GM19238 (cell line): ENCODE results near the gene MRPL49.

ENCODE experiments used
- DNase-seq: peaks from one replicate; pipeline ENCODE4 v3.0.0; 2011; ENCODE audit warnings: low spot score; ENCODE audit not compliant: insufficient read length

The MRPL49 gene

DNA sequence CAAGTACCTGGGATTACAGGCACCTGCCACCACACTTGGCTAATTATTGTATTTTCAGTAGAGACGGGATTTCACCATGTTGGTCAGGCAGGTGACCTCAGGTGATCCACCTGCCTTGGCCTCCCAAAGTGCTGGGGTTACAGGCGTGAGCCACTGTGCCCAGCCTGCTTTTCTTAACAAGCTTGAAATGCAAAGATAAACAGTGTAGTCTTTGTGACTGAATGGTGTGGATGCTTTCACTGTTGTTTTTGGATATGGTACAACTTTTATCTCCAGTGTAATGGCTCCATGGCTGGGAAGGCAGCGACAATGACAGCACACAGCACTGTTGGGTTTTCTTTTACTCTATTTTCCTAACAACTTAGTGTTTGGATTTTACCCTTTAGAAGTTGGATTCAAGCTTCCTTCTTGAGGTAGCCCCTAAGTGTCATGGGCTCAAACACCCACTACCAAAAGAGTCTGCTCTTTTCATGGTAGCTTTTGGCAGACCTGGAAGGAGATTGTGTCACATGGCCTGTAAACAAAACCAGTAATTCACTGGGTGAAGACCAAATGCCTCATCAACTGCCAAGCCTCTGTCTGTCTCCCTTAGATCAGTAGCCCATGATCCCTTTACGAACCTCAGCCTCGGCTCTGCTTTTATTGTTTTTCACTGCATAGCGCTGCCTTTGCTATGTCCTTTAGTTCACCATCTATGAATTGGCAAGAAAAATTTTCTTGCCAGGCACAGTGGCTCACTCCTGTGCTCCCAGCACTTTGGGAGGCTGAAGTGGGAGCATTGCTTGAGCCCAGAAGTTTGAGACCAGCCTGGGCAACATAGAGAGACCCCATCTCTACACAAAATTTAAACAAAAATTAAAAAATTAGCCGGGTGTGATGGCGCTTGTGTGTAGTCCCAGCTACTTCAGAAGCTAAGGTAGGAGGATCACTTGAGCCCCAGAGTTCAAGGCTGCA is 19.7 kb upstream of the MRPL49 start:
- DNase-seq = no peak

DNA sequence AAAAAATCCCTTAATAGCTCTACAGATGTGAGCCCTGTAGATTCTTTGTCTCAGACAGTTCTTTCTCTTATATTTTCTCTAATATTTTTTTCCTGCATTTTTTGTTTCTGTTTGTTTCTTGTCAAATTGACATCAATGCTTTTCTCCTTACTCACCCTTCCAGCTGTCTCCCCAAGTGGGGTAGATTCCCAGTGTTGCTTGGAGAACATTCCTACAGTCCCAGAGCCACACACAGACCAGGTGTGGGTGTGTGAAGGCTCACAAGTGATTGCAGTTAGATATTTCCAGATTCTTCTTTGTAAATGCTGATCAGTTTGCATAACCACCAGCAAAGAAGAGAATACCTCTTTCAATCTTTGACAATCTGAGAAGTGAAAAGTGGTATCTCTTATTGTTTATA is 18.6 kb upstream of the MRPL49 start:
- DNase-seq = no peak

DNA sequence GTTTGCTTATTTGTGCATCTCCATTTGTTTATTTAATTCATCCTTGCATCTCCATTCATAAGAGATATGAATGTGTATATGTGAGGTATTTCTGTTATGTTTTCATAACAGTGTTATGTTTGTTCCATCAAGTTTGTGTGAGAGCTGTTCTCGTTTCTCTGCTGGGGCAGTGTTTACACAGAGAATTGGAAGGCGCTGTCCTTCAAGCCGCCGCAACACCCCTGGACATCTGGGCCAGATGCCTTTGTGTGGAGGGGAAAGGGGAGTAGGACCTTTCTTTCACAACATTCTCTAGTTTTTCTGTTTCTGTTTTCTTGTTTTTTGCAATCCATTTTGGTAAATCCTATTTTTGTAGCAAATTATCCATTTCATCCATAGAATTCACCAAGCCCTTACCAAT is 17.5 kb upstream of the MRPL49 start:
- DNase-seq = no peak

DNA sequence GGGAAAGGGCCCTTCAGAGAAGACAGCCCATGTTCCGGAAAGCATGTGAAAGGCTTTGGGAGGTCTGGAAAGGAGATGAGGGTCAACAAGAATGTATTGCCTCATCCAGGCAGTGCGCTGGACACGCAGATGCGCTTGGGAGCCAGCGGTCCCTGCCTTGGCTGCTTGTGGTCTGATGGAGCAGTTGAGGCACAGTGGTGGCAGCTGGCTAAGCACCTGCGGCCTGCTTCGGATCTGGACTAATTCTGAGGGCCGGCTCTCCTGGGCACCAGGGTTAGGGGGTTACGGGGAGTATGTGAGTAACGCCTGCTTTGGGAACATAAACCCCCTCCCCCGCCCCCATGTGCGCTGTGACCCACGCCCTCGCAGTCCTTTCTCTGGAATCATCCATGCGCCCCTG is 15.0 kb upstream of the MRPL49 start:
- no peak for DNase-seq

DNA sequence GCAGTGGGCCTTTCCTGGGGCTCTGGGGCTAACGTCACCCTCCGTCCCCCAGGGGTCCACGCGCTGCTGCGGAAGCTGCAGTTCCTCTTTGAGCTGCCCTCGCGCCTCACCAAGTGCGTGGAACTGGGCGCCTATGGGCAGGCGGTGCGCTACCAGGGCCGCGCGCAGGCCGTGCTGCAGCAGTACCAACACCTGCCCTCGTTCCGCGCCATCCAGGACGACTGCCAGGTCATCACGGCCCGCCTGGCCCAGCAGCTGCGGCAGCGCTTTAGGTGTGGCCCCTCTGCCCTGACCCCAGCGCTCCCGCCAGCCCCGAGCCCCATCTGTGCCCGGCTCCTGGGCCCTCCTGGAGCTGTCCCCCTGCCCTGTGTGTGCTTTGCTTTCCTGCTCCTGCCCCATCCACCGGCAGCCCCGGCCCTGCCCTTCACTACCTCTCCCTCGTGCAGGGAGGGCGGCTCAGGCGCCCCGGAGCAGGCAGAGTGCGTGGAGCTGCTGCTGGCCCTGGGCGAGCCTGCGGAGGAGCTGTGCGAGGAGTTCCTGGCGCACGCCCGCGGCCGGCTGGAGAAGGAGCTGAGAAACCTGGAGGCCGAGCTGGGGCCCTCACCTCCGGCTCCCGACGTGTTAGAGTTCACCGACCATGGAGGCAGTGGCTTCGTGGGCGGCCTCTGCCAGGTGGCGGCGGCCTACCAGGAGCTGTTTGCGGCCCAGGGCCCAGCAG is 14.2 kb upstream of the MRPL49 start:
- DNase-seq = no peak

DNA sequence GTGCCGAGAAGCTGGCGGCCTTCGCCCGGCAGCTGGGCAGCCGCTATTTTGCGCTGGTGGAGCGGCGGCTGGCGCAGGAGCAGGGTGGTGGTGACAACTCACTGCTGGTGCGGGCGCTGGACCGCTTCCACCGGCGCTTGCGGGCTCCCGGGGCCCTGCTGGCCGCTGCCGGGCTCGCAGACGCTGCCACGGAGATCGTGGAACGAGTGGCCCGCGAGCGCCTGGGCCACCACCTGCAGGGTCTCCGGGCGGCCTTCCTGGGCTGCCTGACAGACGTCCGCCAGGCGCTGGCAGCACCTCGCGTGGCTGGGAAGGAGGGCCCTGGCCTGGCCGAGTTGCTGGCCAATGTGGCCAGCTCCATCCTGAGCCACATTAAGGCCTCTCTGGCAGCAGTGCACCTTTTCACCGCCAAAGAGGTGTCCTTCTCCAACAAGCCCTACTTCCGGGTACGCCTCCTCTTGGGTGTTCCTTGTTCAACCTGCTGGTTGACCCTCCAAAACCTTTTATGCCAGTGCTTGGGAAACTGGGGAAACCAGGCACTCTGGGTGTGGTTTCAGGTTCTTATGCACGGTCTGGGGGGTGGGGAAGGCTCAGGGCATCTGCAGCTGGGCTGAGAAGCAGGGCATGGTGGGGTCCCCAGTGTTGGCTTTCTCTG is 13.5 kb upstream of the MRPL49 start:
- DNase-seq = no peak

DNA sequence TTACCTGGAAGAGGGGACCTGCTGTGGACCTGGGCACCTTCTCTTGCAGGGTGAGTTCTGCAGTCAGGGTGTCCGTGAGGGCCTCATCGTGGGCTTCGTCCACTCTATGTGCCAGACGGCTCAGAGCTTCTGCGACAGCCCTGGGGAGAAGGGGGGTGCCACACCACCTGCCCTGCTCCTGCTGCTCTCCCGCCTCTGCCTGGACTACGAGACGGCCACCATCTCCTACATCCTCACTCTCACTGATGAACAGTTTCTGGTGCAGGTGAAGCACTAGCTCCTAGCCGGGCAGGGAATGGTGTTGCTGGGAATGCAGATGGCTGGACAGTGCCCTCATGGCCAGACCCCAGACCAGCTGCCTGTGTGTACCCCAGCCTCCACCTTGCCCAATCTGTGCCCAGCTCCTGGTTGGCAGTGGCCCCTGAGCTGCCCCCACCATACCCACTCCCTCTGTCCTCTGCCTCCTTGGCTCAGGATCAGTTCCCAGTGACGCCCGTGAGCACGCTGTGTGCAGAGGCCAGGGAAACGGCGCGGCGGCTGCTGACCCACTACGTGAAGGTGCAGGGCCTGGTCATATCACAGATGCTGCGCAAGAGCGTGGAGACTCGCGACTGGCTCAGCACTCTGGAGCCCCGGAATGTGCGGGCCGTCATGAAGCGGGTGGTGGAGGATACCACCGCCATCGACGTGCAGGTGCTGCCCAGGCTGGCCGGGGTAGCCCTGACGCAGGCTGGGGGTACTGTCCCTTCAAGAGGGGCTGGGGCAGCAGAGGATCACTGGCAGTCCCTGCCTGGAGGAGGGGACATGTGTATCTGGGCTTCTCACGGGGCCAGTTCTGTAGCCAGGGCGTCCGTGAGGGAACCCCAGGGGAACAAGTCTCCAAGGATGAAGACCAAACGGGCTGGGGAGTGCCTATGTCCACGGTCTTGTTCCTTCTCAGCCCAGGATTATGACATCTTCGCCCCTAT is 12.6 kb upstream of the MRPL49 start:
- DNase-seq = no peak

DNA sequence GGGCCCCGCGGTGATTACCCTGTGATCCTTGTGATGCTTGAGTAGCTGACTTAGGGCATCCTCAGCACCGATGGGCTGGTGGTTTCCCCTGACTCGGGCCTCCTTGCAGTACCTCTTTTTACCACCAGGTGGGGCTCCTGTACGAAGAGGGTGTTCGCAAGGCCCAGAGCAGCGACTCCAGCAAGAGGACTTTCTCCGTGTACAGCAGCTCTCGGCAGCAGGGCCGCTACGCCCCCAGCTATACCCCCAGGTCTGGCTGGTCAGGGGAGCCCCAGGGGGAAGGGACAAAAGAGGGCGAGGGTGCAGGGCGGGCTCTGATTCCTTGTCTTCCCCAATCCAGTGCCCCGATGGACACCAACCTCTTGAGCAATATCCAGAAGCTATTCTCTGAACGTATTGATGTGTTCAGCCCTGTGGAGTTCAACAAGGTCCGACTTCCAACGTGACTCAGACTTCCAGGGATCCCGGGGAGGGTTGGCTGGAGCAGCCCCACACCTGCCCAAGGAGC is 11.7 kb upstream of the MRPL49 start:
- DNase-seq = peak; percentile 89

DNA sequence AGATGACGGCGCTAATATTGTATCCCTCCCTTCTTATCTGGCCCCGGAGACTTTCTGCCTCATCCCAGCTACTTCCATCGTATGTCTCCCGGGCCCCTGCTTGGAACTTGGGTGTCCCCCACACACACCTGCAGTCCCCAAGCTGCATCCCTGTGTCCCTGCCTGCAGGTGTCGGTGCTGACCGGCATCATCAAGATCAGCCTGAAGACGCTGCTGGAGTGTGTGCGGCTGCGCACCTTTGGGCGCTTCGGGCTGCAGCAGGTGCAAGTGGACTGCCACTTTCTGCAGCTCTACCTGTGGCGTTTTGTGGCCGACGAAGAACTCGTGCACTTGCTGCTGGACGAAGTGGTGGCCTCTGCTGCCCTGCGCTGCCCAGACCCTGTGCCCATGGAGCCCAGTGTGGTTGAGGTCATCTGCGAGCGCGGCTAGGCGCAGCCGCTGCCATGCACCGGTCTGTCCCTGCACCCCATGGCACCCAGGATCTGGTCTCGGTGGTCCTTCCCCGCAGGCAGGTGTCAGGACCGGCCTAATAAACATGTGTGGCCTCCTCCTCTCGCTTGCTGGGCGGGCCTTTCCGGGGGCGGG is 10.9 kb upstream of the MRPL49 start:
- DNase-seq = no peak

DNA sequence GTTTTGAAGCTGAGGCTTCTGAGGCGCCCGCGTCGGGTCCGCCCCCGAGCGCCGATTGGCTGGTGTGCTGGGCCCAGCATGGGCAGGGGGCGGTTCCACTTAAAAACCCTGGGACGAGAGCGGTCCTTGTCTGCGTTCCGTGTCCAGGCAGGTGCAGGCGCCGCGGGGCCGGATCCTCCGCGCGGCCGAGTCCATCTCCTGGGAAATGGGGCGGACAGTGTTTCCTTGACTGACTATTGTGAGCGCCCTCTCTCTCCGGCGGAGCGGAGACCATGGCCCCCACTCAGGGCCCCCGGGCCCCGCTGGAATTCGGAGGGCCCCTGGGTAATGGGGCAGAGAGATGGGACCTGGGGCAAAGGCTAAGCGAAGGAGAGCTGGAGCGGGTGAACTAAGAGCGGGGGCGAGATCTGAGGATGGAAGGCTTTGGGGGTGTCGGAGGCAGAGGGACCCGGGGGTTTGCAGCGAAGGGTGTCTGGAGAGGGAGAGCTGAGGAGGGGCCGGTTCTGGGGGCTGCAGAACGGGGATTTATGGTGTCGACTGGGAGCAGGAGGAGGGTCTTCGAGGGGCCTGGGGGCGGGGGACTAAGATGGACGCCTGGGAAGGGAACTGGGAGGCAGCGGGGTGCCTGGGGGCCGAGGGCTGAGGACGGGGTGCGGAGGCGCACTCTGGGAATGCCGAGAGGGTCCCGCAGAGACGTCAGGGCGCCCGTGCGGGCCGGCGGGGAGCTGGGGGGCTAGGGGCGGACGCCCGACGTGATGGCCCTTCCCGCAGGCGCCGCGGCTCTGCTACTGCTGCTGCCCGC is 10.2 kb upstream of the MRPL49 start, which contains the start of gene TM7SF2:
Gene TM7SF2 (plus strand): TSS at position 129 of the 802 bp plus-strand sequence. CDS start 144 bp downstream, at position 273.
- peak; percentile 98 for DNase-seq

DNA sequence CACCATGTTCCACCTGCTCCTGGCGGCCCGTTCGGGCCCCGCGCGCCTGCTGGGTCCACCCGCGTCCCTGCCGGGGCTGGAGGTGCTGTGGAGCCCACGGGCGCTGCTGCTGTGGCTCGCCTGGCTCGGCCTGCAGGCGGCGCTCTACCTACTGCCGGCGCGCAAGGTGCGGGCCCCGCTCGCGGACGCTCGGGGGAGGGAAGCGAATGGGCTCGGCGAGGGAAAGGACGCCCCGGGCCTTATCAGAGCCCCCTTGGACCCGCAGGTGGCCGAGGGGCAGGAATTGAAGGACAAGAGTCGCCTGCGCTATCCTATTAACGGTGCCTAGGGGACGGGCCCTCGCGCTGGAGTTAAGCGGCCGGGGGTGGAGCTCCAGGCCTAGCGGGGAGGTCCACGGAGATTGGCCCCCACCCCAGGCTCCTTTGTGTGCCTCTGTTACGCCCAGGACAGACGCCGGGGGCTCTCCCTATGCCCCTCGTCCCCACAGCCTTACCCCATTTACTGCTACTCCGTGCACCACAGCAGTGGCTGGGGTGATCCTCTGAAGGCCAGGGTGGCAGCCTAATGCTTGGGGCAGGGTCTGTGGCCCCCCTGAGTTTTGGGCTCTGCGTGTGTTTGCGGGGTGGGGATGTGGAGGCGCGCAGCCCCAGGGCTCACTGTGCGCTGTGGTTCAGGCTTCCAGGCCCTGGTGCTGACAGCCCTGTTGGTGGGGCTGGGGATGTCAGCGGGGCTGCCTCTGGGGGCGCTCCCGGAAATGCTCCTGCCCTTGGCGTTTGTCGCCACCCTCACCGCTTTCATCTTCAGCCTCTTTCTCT is 9.4 kb upstream of the MRPL49 start:
- peak; percentile 72 for DNase-seq

DNA sequence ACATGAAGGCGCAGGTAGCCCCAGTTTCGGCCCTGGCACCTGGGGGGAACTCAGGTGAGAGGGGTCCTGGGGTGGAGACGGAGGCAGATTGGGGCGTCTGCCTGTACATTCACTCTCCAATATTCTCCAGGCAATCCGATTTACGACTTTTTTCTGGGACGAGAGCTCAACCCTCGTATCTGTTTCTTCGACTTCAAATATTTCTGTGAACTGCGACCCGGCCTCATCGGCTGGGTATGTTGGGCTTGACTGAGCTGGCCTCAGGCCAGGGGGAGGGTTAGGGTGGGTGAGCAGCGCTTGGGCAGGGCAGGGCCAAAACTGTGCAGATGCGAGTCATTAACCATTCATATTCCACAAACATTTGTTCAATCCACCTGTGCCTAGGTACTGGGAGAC is 8.8 kb upstream of the MRPL49 start:
- no peak for DNase-seq

DNA sequence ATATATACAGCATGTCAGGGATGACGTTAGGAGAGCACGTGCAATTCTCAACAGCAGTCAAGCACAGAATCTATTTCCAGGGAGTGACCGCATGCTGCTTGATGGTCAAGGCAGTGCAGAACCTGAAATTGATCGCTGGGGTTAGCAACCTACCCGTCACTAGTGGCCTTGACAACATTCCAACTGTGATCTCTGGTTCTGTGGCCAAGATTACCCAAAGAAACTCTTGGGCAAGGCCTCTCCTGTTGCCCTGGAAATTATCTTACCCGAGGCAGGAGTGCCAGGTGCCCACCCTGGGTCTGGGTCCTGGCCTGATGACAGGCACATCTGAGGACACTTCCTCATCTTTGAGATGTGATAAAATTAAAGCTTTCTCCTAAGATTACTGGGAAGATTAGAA is 8.3 kb upstream of the MRPL49 start:
- DNase-seq = no peak

DNA sequence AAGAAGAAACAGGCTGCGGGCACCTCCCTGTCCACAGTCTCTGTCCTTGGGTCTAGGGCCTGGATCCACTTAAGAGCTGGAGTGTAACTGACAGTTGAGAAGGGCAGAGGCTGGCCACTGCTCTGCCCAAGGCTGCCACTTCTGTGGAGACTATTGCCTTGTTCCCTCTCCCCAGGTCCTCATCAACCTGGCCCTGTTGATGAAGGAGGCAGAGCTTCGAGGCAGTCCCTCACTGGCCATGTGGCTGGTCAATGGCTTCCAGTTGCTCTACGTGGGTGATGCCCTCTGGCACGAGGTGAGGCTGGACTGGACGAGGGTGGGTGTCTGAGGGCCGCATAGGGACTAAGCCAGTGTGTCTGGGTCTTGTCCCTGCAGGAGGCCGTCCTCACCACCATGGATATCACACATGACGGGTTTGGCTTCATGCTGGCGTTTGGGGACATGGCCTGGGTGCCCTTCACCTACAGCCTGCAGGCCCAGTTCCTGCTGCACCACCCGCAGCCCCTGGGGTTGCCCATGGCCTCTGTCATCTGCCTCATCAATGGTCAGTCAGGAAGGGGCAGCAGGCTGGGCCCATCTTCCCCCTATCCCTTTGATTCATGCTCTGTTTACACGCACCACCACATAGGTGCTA is 7.5 kb upstream of the MRPL49 start:
- no peak for DNase-seq

DNA sequence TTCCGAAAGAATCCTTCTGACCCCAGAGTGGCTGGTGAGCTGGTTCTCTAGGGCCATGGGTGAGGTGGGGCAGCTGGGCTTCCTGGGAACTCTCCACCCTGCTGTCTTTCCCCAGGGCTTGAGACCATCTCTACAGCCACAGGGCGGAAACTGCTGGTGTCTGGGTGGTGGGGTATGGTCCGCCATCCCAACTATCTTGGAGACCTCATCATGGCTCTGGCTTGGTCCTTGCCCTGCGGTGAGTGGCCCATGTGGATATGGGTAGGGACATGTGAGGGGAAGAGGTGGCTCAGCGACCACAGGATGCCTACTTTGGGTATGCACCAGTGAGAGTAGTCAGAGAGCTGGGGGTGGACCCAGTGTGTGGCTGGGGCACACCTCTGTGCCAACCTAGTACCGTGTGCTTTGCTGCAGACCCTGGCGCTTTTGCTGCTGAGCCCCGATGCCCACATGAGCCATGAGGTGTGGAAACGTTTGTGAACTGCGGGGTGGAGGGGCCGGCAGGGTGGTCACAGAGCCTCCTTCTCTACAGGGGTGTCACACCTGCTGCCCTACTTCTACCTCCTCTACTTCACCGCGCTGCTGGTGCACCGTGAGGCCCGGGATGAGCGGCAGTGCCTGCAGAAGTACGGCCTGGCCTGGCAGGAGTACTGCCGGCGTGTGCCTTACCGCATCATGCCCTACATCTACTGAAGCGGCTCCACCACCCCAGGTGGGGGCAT is 6.6 kb upstream of the MRPL49 start:
- DNase-seq = no peak

DNA sequence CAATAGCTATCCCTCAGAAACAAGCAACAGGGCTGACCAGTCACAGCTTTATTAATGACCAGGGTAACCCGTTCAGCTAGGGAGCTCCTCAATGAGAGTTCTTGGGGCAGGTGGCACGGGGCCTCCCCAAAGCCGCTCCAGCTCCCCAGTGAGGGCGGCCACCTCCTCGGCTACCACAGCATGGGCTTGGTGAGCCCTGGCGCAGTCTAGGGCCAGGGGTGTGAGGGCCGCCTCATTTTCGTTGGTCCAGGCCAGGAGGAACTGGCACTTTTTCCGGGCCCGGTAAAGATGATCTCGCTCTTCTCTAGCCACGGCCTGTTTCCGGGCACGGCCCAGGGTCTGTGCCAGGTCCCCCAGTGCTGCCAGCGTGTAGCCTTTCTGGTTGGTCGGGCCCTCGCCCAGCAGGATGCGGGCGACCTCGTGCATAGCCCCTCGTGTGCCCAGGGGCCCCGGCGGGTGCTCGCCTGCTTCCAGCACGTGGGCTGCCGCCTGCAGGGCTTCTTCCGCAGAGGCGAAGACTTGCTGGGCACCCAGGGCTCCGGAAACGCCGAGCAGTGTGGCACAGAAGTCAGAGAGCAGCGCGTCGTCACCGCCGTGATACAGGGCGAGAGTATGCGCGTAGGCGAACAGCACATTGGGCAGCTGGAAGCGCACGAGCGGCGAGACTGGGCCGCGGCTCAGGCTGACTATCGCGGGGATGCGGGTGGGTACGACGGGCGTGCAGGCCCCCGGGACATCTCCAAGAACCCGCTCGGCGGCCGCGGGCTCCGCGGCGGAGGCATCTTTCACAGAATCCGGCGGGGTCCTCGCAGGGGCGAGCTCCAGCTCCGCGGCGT is 5.5 kb upstream of the MRPL49 start:
- DNase-seq = no peak
